DND-41 (cell line): ENCODE results near the gene ARL8A.

Experiments used
- ATAC-seq: fragments of 200-7000 bp; cut with Tn5 transposase; 3 replicates; pipeline ENCODE4 v1.9.1; 2021; ENCODE audit warnings: low read depth; ENCODE audit not compliant: insufficient read depth
- DNase-seq: peaks from one replicate; pipeline ENCODE4 v3.0.0-alpha.2; 2020
- H2AFZ ChIP-seq: 2 replicates; pipeline ENCODE4 v1.6.0; 2012; ENCODE audit warnings: low read depth, low read length
- H3K27ac ChIP-seq: 2 replicates; pipeline ENCODE4 v1.5.1; 2012; ENCODE audit warnings: low read length, inconsistent platforms
- H3K27me3 ChIP-seq: fragments of 200-600 bp; sonication (generic); 2 replicates; pipeline ENCODE4 v1.6.0; 2012; ENCODE audit warnings: low read length, mild to moderate bottlenecking, inconsistent platforms; ENCODE audit not compliant: insufficient read depth, poor library complexity
- H3K36me3 ChIP-seq: 2 replicates; pipeline ENCODE4 v1.5.1; 2012; ENCODE audit warnings: low read length, inconsistent platforms; ENCODE audit not compliant: insufficient read depth
- H3K4me1 ChIP-seq: 2 replicates; pipeline ENCODE4 v1.5.1; 2012; ENCODE audit warnings: mild to moderate bottlenecking, low read length; ENCODE audit not compliant: insufficient read depth
- H3K4me2 ChIP-seq: 2 replicates; pipeline ENCODE4 v1.6.0; 2012; ENCODE audit warnings: mild to moderate bottlenecking, moderate library complexity, low read length, inconsistent platforms; ENCODE audit not compliant: insufficient read depth
- H3K4me3 ChIP-seq, 2 experiments: fragments of 200-600 bp in 1 of 2; shearing (Covaris generic) in 1 of 2; 2 replicates each; pipeline ENCODE4 v1.5.1; 2012 to 2016; ENCODE audit warnings: inconsistent platforms in 2 of 2, low read length in 2 of 2, mild to moderate bottlenecking in 2 of 2, low read depth in 1 of 2, moderate library complexity in 1 of 2
- H3K79me2 ChIP-seq: 2 replicates; pipeline ENCODE4 v1.6.0; 2012; ENCODE audit warnings: low read length, inconsistent platforms; ENCODE audit not compliant: insufficient read depth
- H3K9ac ChIP-seq: 2 replicates; pipeline ENCODE4 v1.6.0; 2012; ENCODE audit warnings: low read depth, mild to moderate bottlenecking, inconsistent platforms, low read length, moderate library complexity
- H3K9me3 ChIP-seq: 2 replicates; pipeline ENCODE4 v1.5.1; 2012; ENCODE audit warnings: low read length, moderate library complexity, mild to moderate bottlenecking, inconsistent platforms; ENCODE audit not compliant: insufficient read depth, severe bottlenecking
- H4K20me1 ChIP-seq: 2 replicates; pipeline ENCODE4 v1.6.0; 2012; ENCODE audit warnings: low read length; ENCODE audit not compliant: insufficient read depth
- EZH2 ChIP-seq: IDR thresholded peaks from 3 replicates; pipeline ENCODE4 v1.6.1; 2012; ENCODE audit warnings: borderline replicate concordance, low read depth, mild to moderate bottlenecking, moderate library complexity, low read length, inconsistent platforms; ENCODE audit not compliant: severe bottlenecking
- TF ChIP-seq, protein P1 (sequence below): IDR thresholded peaks from 2 replicates; pipeline ENCODE4 v1.5.1; 2012; ENCODE audit warnings: borderline replicate concordance, low read length, moderate library complexity, mild to moderate bottlenecking; ENCODE audit not compliant: poor library complexity, severe bottlenecking; ENCODE audit errors: extremely low read depth

Gene ARL8A

DNA sequence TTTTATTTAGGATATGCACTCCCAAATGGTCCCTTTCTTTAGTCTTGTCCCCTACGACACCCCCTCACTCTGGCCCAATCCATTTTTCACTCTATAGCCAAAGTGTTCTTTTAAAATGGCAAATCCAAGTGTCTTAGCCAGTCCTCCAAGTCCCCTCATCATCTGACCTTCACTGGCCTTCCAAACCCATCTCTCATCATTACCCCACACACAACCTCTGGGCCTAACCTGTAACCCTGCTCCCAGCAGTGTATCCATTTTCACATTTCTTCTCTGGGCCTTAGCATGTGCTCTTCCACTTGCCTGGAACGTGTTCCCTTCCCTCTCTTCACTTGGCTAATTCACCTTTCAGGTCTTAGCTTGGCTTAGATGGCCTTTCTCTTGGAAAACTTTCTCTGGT is 6.5 kb upstream of the ARL8A start:
- TF ChIP-seq EZH2, result no peak
- TF ChIP-seq, protein P1, sequence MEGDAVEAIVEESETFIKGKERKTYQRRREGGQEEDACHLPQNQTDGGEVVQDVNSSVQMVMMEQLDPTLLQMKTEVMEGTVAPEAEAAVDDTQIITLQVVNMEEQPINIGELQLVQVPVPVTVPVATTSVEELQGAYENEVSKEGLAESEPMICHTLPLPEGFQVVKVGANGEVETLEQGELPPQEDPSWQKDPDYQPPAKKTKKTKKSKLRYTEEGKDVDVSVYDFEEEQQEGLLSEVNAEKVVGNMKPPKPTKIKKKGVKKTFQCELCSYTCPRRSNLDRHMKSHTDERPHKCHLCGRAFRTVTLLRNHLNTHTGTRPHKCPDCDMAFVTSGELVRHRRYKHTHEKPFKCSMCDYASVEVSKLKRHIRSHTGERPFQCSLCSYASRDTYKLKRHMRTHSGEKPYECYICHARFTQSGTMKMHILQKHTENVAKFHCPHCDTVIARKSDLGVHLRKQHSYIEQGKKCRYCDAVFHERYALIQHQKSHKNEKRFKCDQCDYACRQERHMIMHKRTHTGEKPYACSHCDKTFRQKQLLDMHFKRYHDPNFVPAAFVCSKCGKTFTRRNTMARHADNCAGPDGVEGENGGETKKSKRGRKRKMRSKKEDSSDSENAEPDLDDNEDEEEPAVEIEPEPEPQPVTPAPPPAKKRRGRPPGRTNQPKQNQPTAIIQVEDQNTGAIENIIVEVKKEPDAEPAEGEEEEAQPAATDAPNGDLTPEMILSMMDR, result no peak
- Histone ChIP-seq H3K9ac (no peak overlapping the region), H4K20me1 (no peaks in the 10 kb centered on the region), H3K27me3 (no peaks in the 10 kb centered on the region), H3K4me3 (no peak overlapping the region), H3K27ac (no peak overlapping the region), H3K36me3 (peaks cover 79% of the 10 kb centered on the region), H3K4me1 (peaks cover under 1% of the 10 kb centered on the region; the same call in 1 of the 2 replicates), H3K4me2 (no peak overlapping the region), H3K79me2 (no peaks in the 10 kb centered on the region), H2AFZ (no peak overlapping the region), H3K9me3 (no peaks in the 10 kb centered on the region)
- DNase-seq (no peak), ATAC-seq (no peak)

DNA sequence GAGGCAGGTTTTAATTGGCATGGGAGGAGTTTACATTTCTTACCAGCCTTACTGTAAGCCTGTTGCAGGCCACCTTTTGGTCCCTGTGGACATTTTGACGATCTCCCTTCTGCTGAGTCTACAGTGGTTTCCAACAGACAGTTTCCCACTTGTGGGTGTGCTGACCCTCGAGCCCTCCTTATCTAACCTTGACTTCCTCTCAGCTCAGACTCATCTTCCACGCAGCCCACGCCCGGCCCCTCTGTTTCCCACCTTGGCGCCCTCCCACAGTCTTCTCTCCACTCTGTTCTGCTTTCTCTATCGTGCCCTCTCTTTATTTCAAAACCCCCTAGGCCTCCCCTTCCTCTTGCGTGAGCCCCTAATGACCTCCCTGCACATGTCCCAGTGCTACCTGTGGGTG is 6.1 kb upstream of the ARL8A start:
- H3K9me3 ChIP-seq, result no peaks in the 10 kb centered on the region
- H3K79me2 ChIP-seq, result no peaks in the 10 kb centered on the region
- H3K4me2 ChIP-seq, result no peak overlapping the region
- no peak overlapping the region for H3K4me3 ChIP-seq
- no peak overlapping the region for H2AFZ ChIP-seq
- no peak for DNase-seq
- no peak for TF ChIP-seq EZH2
- TF ChIP-seq, protein P1, result no peak
- H3K27me3 ChIP-seq, result no peaks in the 10 kb centered on the region
- peaks cover 76% of the 10 kb centered on the region for H3K36me3 ChIP-seq
- H3K9ac ChIP-seq, result no peak overlapping the region
- no peak for ATAC-seq
- H3K27ac ChIP-seq, result no peak overlapping the region
- H3K4me1 ChIP-seq, result peaks cover 5% of the 10 kb centered on the region
- H4K20me1 ChIP-seq, result no peaks in the 10 kb centered on the region

DNA sequence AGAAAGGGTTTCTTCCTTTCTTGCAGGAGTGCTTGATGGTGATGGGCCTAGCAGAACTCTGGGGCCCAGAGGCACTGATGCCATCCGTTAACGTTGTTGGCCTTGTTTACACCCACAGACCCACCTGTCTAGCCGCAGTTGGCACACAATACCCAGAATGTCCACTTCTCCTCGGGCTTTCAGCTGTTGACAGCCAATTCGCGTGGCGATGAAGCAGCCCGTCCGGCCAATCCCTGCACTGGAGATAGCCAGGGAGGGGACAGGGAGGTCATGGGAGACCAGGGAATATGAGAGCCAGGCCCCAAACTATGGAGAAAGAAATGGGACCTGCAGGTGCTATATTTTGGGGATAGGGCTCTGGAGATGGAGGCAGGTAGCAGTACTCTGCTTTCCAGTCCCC is 5.7 kb upstream of the ARL8A start:
- no peaks in the 10 kb centered on the region for H4K20me1 ChIP-seq
- peaks cover 9% of the 10 kb centered on the region for H3K4me1 ChIP-seq
- H3K4me3 ChIP-seq, result no peak overlapping the region
- TF ChIP-seq, protein P1, result no peak
- no peak for TF ChIP-seq EZH2
- H3K27me3 ChIP-seq, result no peaks in the 10 kb centered on the region
- H3K79me2 ChIP-seq, result peaks cover 1% of the 10 kb centered on the region; the same call in 1 of the 2 replicates
- peaks cover 71% of the 10 kb centered on the region for H3K36me3 ChIP-seq
- no peak overlapping the region for H3K4me2 ChIP-seq
- H3K27ac ChIP-seq, result no peak overlapping the region
- H3K9me3 ChIP-seq, result no peaks in the 10 kb centered on the region
- no peak overlapping the region for H2AFZ ChIP-seq
- H3K9ac ChIP-seq, result no peak overlapping the region
- no peak for ATAC-seq
- no peak for DNase-seq

DNA sequence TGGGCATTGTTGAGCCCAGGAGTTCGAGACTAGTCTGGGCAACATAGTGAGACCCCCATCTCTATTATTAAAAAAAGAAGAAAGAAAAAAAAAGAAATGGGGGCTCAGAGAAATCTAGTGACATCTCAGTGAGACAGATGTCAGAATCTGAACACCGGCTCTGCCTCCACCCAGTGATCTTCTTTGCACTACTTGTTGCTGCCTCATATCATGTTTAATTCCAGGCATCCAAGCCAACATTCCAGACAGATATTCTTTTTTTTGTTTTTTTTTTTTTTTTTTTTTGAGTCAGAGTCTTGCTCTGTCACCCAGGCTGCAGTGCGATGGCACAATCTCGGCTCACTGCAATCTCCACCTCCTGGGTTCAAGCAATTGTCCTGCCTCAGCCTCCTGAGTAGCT is 5.0 kb upstream of the ARL8A start:
- H2AFZ ChIP-seq, result no peak overlapping the region
- peaks cover 14% of the 10 kb centered on the region for H3K4me1 ChIP-seq
- H3K4me3 ChIP-seq, result no peak overlapping the region
- ATAC-seq, result no peak
- DNase-seq, result no peak
- no peak for TF ChIP-seq EZH2
- TF ChIP-seq, protein P1, result no peak
- peaks cover 65% of the 10 kb centered on the region for H3K36me3 ChIP-seq
- H3K27ac ChIP-seq, result no peak overlapping the region
- H3K4me2 ChIP-seq, result no peak overlapping the region
- H4K20me1 ChIP-seq, result no peaks in the 10 kb centered on the region
- no peaks in the 10 kb centered on the region for H3K27me3 ChIP-seq
- peaks cover 7% of the 10 kb centered on the region for H3K79me2 ChIP-seq
- H3K9ac ChIP-seq, result no peak overlapping the region
- H3K9me3 ChIP-seq, result no peaks in the 10 kb centered on the region
